Activated CD4-positive, alpha-beta memory T cell treated with anti-CD3 and anti-CD28 coated beads for 36 hours (primary cell): ENCODE results near the gene LEP. TPM values are rescaled to one million over a fixed set of nuclear protein-coding genes. Genes with fewer than 3 reads are reported as not detected.
"Not testable (repeated sequence)": the region's sequence is repeated elsewhere in the genome, so short reads cannot be mapped to it uniquely, and the experiment has no call there.

Source experiments
- CTCF ChIA-PET: fragments of 350-600 bp; sonication (Branson Sonifier 250); formaldehyde crosslinking; loops from one replicate; lab custom pipeline; 2021; ENCODE audit warnings: antibody characterized with exemption, inconsistent platforms; lab: Charles Lee
- POLR2A ChIA-PET: fragments of 350-600 bp; sonication (Branson Sonifier 250); formaldehyde crosslinking; loops from one replicate; lab custom pipeline; 2021; ENCODE audit warnings: antibody characterized with exemption; lab: Charles Lee
- DNase-seq: peaks from one replicate; pipeline ENCODE4 v3.0.0-alpha.2; 2020
- H3K27ac Mint-ChIP-seq: one replicate; pipeline ENCODE4 v1.8.0; 2021; ENCODE audit warnings: mixed read lengths
- H3K27me3 Mint-ChIP-seq: one replicate; pipeline ENCODE4 v1.8.0; 2021; ENCODE audit warnings: mixed read lengths
- H3K36me3 Mint-ChIP-seq: one replicate; pipeline ENCODE4 v1.8.0; 2021; ENCODE audit warnings: mixed read lengths
- H3K4me1 Mint-ChIP-seq: one replicate; pipeline ENCODE4 v1.8.0; 2021; ENCODE audit warnings: low read depth, mixed read lengths
- H3K4me3 Mint-ChIP-seq: one replicate; pipeline ENCODE4 v1.8.0; 2021; ENCODE audit warnings: mild to moderate bottlenecking, mixed read lengths
- H3K9me3 Mint-ChIP-seq: one replicate; pipeline ENCODE4 v1.8.0; 2021; ENCODE audit warnings: mixed read lengths
- intact Hi-C: fragments of 100-400 bp; cut with micrococcal nuclease; formaldehyde crosslinking; loops from one replicate; pipeline ENCODE4 v1.15.1; 2023
- total RNA-seq, 2 experiments: library from RNA; stranded (reverse); gene quantifications; one replicate each; pipeline ENCODE4 v1.2.3, GENCODE V29; 2021

The LEP gene
- total RNA-seq, 2 experiments from 2014 or later: not detected

DNA sequence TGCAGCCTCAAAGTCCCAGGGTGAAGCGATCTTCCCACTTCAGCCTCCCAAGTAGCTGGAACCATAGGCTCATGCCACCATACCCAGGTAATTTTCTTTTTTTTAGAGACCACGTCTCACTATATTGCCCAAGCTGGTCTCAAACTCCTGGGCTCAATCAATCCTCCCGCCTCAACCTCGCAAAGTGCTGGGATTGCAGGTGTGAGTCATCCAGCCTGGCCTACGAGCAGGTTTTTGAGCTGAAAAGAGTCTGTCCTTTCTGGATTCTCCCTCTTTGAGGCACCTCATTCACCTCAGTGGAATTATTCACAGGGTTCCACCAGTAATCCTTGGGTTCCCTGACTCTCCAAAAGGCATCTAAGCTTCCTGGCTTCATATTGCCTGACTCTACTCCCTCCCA, 7.6 kb upstream of the LEP start:
- intact Hi-C loops: no loop called here
- H3K27ac Mint-ChIP-seq: no peak overlapping the region
- no peaks in the 10 kb centered on the region for H3K36me3 Mint-ChIP-seq
- peaks cover 9% of the 10 kb centered on the region for H3K4me1 Mint-ChIP-seq
- peaks cover 2% of the 10 kb centered on the region for H3K27me3 Mint-ChIP-seq
- no peak for DNase-seq
- ChIA-PET POLR2A (no interaction called here), CTCF (no interaction called here)
- peaks cover 3% of the 10 kb centered on the region for H3K9me3 Mint-ChIP-seq
- H3K4me3 Mint-ChIP-seq: no peak overlapping the region

DNA sequence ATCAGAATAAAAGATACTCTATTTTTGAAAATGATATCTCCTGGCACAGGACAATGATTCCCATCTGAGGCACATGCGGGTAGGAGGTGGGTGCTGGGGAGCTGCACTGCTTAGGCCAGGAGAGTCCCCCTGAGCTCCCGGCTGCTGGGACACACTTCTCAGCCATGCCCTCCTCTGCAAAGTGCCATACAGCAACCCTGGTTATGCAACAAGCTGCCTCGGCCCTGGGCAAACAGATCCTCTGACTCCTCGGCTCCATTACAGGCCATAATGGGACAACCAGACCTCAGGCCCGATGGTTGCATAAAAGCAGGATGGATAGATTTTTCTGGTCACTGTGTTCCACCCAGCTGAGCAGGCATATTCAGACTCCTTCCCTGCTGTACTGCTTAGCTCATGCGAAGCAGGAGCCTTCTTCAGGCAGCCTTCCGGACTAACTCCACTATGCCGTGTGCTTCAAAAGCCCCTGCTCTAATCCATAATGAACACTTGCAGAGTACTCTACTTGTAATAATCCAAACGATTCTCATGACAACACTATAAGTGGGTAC, 6.5 kb upstream of the LEP start:
- CTCF ChIA-PET: no interaction called here
- no peak for DNase-seq
- H3K27me3 Mint-ChIP-seq: peaks cover 2% of the 10 kb centered on the region

DNA sequence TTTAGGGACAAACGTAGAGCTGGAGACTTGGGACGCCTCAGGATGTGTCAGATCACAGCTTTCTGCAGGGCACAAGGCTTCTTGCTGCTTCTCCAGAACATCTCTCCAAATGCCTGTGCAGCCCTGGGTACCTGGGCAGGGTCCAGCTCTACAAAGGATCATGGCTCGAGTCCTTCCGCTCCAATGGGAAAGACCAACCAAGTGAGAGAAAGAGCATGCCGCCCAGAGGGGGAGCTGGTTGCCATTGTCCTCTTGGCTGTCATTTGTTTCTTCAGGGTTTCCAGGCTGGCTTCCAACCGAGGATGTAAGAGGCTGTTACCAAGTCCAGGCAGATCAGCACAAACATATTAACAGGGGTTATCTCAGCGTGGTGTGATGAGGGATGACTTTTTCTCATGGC, 5.6 kb upstream of the LEP start:
- Mint-ChIP-seq H3K27ac (no peak overlapping the region), H3K4me3 (no peak overlapping the region), H3K9me3 (peaks cover 16% of the 10 kb centered on the region), H3K27me3 (peaks cover 2% of the 10 kb centered on the region), H3K4me1 (peaks cover 9% of the 10 kb centered on the region), H3K36me3 (peaks cover 4% of the 10 kb centered on the region)
- DNase-seq: no peak
- CTCF ChIA-PET: interaction anchor here (0.6 to 2.4 kb wide), 2 partner anchors 26 to 98 kb away, joined by 3 to 8 read pairs; no protein-coding TSS in a partner anchor
- POLR2A ChIA-PET: no interaction called here
- intact Hi-C loops: no loop called here

More for the DNA sequence above, 6.5 kb upstream of the LEP start:
- H3K36me3 Mint-ChIP-seq: peaks cover 3% of the 10 kb centered on the region
- POLR2A ChIA-PET: no interaction called here
- H3K27ac Mint-ChIP-seq: no peak overlapping the region
- intact Hi-C loops: no loop called here
- H3K9me3 Mint-ChIP-seq: peaks cover 13% of the 10 kb centered on the region
- H3K4me1 Mint-ChIP-seq: peaks cover 9% of the 10 kb centered on the region
- no peak overlapping the region for H3K4me3 Mint-ChIP-seq

DNA sequence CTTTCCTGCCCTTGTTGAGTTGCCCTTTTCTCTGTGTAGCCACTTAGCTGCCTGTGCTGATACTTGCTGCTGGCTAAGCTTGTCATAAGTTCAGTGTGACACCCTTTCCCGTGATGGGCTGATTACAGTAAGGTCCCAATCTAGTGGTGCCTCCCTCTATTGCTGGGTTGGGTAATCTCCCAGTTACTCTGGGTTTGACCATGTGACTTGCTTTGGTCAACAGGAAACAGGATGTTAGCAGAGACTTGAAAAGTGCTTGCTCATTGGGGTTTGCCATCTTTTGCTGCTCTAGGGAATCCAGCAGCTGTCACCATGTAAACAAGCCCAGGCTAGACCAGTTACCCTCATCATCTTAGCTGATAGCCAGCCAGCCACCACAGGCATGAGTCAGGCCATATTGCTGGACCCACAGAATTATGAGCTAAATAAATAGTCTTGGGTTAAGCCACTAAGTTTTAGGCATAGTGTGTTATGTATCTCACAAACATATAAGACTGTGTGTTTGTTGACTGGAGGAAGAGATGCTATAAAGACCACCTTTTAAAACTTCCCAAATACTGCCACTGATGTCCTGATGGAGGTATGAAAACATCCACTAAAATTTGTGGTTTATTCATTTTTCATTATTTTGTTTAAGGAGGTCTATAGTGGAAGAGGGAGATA, 4.0 kb upstream of the LEP start:
- POLR2A ChIA-PET: no interaction called here
- Mint-ChIP-seq H3K4me1 (peaks cover 9% of the 10 kb centered on the region), H3K27me3 (peaks cover 10% of the 10 kb centered on the region), H3K4me3 (no peak overlapping the region), H3K36me3 (peaks cover 4% of the 10 kb centered on the region), H3K27ac (no peak overlapping the region), H3K9me3 (peaks cover 16% of the 10 kb centered on the region)
- CTCF ChIA-PET: interaction anchor here (2.4 kb wide), 1 partner anchor 27 kb away, joined by 8 read pairs; no protein-coding TSS in a partner anchor
- DNase-seq: peak; percentile 38
- intact Hi-C loops: no loop called here

DNA sequence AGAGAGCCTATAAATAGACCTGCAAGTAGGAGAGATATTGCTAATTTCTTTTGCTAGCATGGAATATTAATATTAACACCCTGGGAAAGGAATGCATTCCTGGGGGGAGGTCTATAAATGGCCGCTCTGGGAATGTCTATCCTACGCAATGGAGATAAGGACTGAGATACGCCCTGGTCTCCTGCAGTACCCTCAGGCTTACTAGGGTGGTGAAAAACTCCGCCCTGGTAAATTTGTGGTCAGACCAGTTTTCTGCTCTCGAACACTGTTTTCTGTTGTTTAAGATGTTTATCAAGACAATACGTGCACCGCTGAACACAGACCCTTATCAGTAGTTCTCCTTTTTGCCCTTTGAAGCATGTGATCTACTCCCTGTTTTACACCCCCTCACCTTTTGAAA, 1.9 kb upstream of the LEP start:
- CTCF ChIA-PET, H3K4me3 Mint-ChIP-seq, POLR2A ChIA-PET, H3K36me3 Mint-ChIP-seq, DNase-seq, intact Hi-C loops, H3K4me1 Mint-ChIP-seq, H3K27ac Mint-ChIP-seq: not testable (repeated sequence)
- H3K9me3 Mint-ChIP-seq: peaks cover 16% of the 10 kb centered on the region
- H3K27me3 Mint-ChIP-seq: peaks cover 20% of the 10 kb centered on the region

DNA sequence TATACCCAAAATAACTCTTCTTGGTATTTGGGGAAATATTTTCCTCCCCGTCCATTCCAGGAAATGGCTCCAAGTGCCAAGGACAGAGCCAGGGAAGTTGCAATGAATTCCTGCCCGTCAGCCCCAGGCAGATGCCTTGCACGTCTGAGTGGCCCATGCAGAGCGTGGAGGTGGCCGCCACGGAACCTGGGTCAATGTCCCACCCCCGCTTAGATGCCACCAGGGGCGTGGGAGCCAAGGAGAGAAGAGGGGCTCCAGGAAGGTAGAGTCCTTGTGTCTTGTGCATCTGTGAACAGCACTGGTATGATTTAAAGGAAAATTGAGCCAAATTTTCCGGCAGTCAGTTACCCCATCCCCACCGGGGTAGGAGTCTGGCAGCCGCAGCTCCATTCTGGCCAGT, 1.6 kb downstream of the LEP start:
- intact Hi-C loops: no loop called here
- Mint-ChIP-seq H3K4me1 (no peaks in the 10 kb centered on the region), H3K9me3 (peaks cover 16% of the 10 kb centered on the region), H3K4me3 (no peak overlapping the region), H3K27me3 (peaks cover 23% of the 10 kb centered on the region), H3K27ac (no peak overlapping the region), H3K36me3 (peaks cover 4% of the 10 kb centered on the region)
- POLR2A ChIA-PET: no interaction called here
- CTCF ChIA-PET: no interaction called here
- no peak for DNase-seq

DNA sequence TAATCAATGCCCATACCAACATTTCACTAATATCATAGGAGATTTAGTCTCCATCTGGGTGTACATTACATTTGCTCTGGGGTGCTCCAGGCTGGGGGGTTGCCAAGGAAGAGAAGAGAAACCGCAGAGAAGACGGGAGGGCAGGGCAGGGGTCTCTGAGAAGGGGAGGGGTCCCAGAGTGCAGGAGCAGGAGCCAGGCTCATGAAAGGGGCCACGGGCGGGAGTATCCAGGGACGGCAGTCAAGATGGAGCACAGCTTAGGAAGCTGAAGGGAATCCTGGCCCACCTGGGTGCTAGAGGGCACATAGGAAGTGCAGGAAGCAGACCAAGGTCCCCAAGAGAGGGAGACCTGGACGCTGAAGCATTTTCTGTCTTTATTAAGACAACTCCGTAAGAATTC, 2.2 kb downstream of the LEP start:
- CTCF ChIA-PET: no interaction called here
- H3K27ac Mint-ChIP-seq: no peak overlapping the region
- H3K4me3 Mint-ChIP-seq: no peak overlapping the region
- POLR2A ChIA-PET: no interaction called here
- no peaks in the 10 kb centered on the region for H3K4me1 Mint-ChIP-seq
- H3K9me3 Mint-ChIP-seq: peaks cover 15% of the 10 kb centered on the region
- intact Hi-C loops: no loop called here
- H3K36me3 Mint-ChIP-seq: peaks cover 4% of the 10 kb centered on the region
- peaks cover 23% of the 10 kb centered on the region for H3K27me3 Mint-ChIP-seq
- no peak for DNase-seq

DNA sequence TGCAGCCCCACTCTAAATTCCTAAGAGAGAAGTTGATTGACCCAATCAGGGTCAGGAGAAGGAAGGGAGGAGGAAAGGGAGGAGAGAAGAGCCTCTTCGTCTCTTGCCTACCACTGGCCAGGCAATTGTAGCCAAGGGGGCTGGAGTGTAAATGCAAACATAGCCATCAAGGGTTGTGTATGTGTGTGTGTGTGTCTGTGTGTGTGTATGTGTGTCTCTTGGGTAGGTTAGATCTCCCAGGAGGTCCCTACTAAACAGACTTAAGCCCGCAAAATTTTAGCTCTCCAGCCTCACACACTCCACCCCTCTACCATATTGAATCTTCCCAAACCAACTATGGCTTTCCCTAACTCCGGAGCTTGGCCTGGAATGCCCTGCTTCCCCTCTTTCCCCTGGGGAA, 3.8 kb downstream of the LEP start:
- Mint-ChIP-seq H3K27ac (no peak overlapping the region), H3K27me3 (peaks cover 23% of the 10 kb centered on the region), H3K4me1 (no peaks in the 10 kb centered on the region), H3K9me3 (no peaks in the 10 kb centered on the region), H3K4me3 (no peak overlapping the region), H3K36me3 (no peaks in the 10 kb centered on the region)
- no peak for DNase-seq
- ChIA-PET POLR2A (no interaction called here), CTCF (interaction anchor here (0.6 kb wide), 1 partner anchor 155 kb away, joined by 3 read pairs; no protein-coding TSS in a partner anchor)
- intact Hi-C loops: no loop called here

DNA sequence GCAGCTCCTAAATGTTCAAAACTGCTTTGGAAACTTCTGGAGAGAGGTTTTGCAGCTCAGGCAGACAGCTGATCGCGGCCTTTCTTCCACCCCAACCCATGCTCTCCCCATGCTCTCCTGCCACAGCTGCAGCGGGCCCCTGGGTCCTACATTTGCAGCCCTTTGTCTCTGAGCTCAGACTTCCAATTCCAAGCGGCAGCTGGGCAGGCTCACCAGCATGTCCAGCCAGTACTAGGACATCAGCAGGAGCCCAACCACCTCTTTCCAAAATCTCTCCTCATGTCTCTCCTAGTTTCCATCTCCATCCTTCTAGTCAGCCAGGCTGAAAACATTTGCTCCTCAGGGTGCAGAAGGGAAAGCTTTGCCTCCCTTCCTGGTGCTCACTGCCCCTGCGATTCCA, 6.0 kb downstream of the LEP start:
- H3K27ac Mint-ChIP-seq: no peak overlapping the region
- no peaks in the 10 kb centered on the region for H3K4me1 Mint-ChIP-seq
- H3K27me3 Mint-ChIP-seq: peaks cover 12% of the 10 kb centered on the region
- no peaks in the 10 kb centered on the region for H3K36me3 Mint-ChIP-seq
- no peaks in the 10 kb centered on the region for H3K9me3 Mint-ChIP-seq
- no peak overlapping the region for H3K4me3 Mint-ChIP-seq
- ChIA-PET POLR2A (no interaction called here), CTCF (interaction anchor here (1.2 kb wide), 1 partner anchor 140 kb away, joined by 3 read pairs; no protein-coding TSS in a partner anchor)
- intact Hi-C loops: no loop called here
- no peak for DNase-seq

DNA sequence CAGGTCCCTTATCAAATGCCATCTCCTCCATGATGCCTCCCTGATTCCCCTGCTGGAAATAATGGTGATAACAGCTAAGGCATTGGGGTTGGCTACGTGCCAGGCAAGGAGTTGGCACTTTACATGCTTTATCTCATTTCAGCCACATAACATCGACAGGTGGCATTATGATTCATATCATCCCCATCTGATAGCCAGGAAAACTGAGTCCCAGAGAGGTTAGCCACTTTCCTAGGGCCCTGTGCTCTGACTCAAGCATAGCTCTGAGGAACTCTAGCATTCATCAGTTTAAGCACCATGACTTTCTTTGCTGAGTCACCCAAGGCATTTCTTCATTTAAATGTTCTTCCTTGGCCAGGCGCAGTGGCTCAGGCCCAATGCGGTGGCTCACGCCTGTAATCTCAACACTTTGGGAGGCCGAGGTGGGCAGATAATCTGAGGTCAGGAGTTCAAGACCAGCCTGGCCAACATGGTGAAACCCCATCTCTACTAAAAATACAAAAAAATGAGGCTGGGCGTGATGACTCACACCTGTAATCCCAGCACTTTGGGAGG, 6.6 kb downstream of the LEP start:
- ChIA-PET POLR2A (no interaction called here), CTCF (interaction anchor here (1.2 kb wide), 1 partner anchor 140 kb away, joined by 3 read pairs; no protein-coding TSS in a partner anchor)
- intact Hi-C loops: no loop called here
- H3K4me1 Mint-ChIP-seq: no peaks in the 10 kb centered on the region
- H3K27me3 Mint-ChIP-seq: peaks cover 10% of the 10 kb centered on the region
- H3K4me3 Mint-ChIP-seq: no peak overlapping the region
- no peak for DNase-seq
- H3K36me3 Mint-ChIP-seq: no peaks in the 10 kb centered on the region
- no peaks in the 10 kb centered on the region for H3K9me3 Mint-ChIP-seq
- H3K27ac Mint-ChIP-seq: no peak overlapping the region

DNA sequence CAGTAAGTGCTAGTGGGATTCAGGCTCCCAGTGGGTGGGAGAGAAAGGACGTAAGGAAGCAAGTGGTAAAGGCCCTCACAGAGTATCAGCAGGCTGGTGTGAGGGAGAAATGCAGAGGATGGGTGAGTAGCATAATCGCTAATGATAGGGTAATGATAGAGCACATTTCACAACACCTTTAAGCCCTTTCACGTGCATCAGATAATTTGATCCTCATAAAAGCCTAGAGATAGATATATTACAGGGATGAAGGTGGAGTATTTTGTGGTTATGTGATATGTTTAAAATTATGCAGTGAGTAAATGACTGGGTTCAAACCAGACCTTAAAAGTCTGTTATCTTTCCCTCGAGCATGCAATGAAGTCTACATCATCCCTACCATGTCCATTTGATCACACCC, 10.3 kb downstream of the LEP start:
- POLR2A ChIA-PET: no interaction called here
- CTCF ChIA-PET: no interaction called here
- Mint-ChIP-seq H3K4me3 (no peak overlapping the region), H3K36me3 (no peaks in the 10 kb centered on the region), H3K4me1 (no peaks in the 10 kb centered on the region), H3K27me3 (no peaks in the 10 kb centered on the region), H3K9me3 (no peaks in the 10 kb centered on the region), H3K27ac (no peak overlapping the region)
- intact Hi-C loops: no loop called here
- no peak for DNase-seq

DNA sequence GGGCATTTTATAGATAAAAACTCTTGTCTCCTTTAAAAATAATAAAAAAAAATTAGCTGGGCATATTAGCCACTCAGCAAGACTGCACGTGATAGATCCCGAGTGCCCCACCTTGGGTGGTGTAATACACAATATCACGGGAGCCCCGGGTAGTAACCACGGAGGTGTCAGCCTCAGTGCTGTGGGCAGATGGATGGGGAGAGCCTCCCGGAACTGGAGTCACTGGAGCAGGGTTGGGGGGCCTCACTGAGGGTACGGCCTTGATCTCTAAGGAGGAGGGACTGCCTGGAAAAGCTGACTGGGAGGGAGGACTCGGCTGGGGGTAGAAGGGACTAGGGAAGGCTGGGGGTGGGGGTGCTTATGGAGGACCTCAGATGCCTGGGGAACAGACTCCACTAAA, 12.6 kb downstream of the LEP start:
- H3K4me1 Mint-ChIP-seq: no peaks in the 10 kb centered on the region
- H3K27ac Mint-ChIP-seq: no peak overlapping the region
- H3K9me3 Mint-ChIP-seq: no peaks in the 10 kb centered on the region
- no peak overlapping the region for H3K4me3 Mint-ChIP-seq
- intact Hi-C loops: no loop called here
- ChIA-PET CTCF (no interaction called here), POLR2A (no interaction called here)
- no peak for DNase-seq
- peaks cover 2% of the 10 kb centered on the region for H3K27me3 Mint-ChIP-seq
- no peaks in the 10 kb centered on the region for H3K36me3 Mint-ChIP-seq
